Astrocyte of the spinal cord (primary cell): ENCODE results near the gene IRS2.

Source experiments
- DNase-seq: peaks from one replicate; pipeline ENCODE4 v3.0.0; 2011; ENCODE audit warnings: low read depth, low spot score
- H3K4me3 ChIP-seq: 2 replicates; pipeline ENCODE4 v1.5.1; 2011; ENCODE audit warnings: low read depth, mild to moderate bottlenecking, low read length, moderate library complexity
- CTCF ChIP-seq: IDR thresholded peaks from 2 replicates; pipeline ENCODE4 v1.5.1; 2012; ENCODE audit warnings: low read depth, mild to moderate bottlenecking, low read length, inconsistent platforms
- in situ Hi-C: cut with HindIII; loops from 2 replicates; pipeline ENCODE4 v1.10.0; 2017; ENCODE audit warnings: low sequenced_read_pairs

Gene IRS2

GRCh38 chr13:109750221-109750775 lies 36.1 kb downstream of the IRS2 start:
- TF ChIP-seq CTCF = no peak
- H3K4me3 ChIP-seq = no peak overlapping the region
- DNase-seq = no peak
- in situ Hi-C loops = no loop called here

GRCh38 chr13:109749365-109749764 lies 37.0 kb downstream of the IRS2 start:
- DNase-seq = no peak
- H3K4me3 ChIP-seq = no peak overlapping the region
- in situ Hi-C loops = no loop called here
- TF ChIP-seq CTCF = no peak

- DNase-seq = no peak
- TF ChIP-seq CTCF = no peak
- in situ Hi-C loops = no loop called here
Measured at GRCh38 chr13:109748677-109749076, 37.7 kb downstream of the IRS2 start.

GRCh38 chr13:109747524-109747923 lies 38.9 kb downstream of the IRS2 start:
- peak; percentile 11 for TF ChIP-seq CTCF
- in situ Hi-C loops = no loop called here
- DNase-seq = no peak
- H3K4me3 ChIP-seq = no peak overlapping the region

More at GRCh38 chr13:109748677-109749076, 37.7 kb downstream of the IRS2 start:
- H3K4me3 ChIP-seq = no peak overlapping the region

GRCh38 chr13:109746364-109746763 lies 40.0 kb downstream of the IRS2 start:
- TF ChIP-seq CTCF = no peak
- in situ Hi-C loops = no loop called here
- DNase-seq = no peak
- no peak overlapping the region for H3K4me3 ChIP-seq

- in situ Hi-C loops = no loop called here
- DNase-seq = no peak
- H3K4me3 ChIP-seq = no peak overlapping the region
- TF ChIP-seq CTCF = no peak
Measured at GRCh38 chr13:109745702-109746101, 40.7 kb downstream of the IRS2 start.

GRCh38 chr13:109745060-109745459 lies 41.3 kb downstream of the IRS2 start:
- no peak overlapping the region for H3K4me3 ChIP-seq
- TF ChIP-seq CTCF = no peak
- in situ Hi-C loops = no loop called here
- no peak for DNase-seq
